Upper lobe of left lung (tissue), 6 donors: Measurements from ENCODE around the gene HEBP2. TPM values are rescaled to one million over a fixed set of nuclear protein-coding genes. Genes with fewer than 3 reads are reported as not detected.

Experiments used
- ATAC-seq, 2 donors: fragments of 200-7000 bp; cut with Tn5 transposase; one replicate each; pipeline ENCODE4 v1.9.1; 2022; ENCODE audit warnings: mild to moderate bottlenecking in 2 of 2, moderate library complexity in 2 of 2; ENCODE audit not compliant: low FRiP score in 2 of 2
- DNase-seq, 2 donors: peaks; one replicate each; pipeline ENCODE4 v3.0.0-alpha.2; 2019 to 2020
- H3K27ac ChIP-seq, 4 donors: fragments of 200-600 bp; sonication (generic); one replicate each; pipeline ENCODE4 v1.5.1; 2016 to 2019
- H3K27me3 ChIP-seq, 4 donors: fragments of 200-600 bp; sonication (generic); one replicate each; pipeline ENCODE4 v1.5.1; 2017 to 2019
- H3K36me3 ChIP-seq, 4 donors: fragments of 200-600 bp; sonication (generic); one replicate each; pipeline ENCODE4 v1.5.1; 2016 to 2019
- H3K4me1 ChIP-seq, 4 donors: fragments of 200-600 bp; sonication (generic); one replicate each; pipeline ENCODE4 v1.5.1; 2018 to 2019
- H3K4me3 ChIP-seq, 4 donors: fragments of 200-600 bp; sonication (generic); one replicate each; pipeline ENCODE4 v1.5.1; 2017 to 2019; ENCODE audit warnings: mild to moderate bottlenecking in 2 of 4, moderate library complexity in 1 of 4
- H3K9me3 ChIP-seq, 4 donors: fragments of 200-600 bp; sonication (generic); one replicate each; pipeline ENCODE4 v1.5.1; 2018 to 2019
- CTCF ChIP-seq, 6 experiments: fragments of 450-650 bp in 4 of 6; fragments of 200-600 bp in 2 of 6; sonication (generic) in 2 of 6; IDR thresholded peaks; one replicate each; pipeline ENCODE4 v1.5.1; 2016 to 2019; ENCODE audit warnings: antibody characterized with exemption in 6 of 6
- EP300 ChIP-seq, 4 donors: sonication (generic); formaldehyde crosslinking; IDR thresholded peaks; one replicate each; pipeline ENCODE4 v1.5.1; 2017; ENCODE audit warnings: antibody characterized with exemption in 4 of 4, control low read depth in 2 of 4
- POLR2A ChIP-seq, 4 donors: fragments of 450-650 bp; IDR thresholded peaks; one replicate each; pipeline ENCODE4 v1.5.1; 2016 to 2017; ENCODE audit warnings: antibody characterized with exemption in 4 of 4, mild to moderate bottlenecking in 2 of 4
- POLR2AphosphoS5 ChIP-seq, 2 donors: sonication (generic); formaldehyde crosslinking; IDR thresholded peaks; one replicate each; pipeline ENCODE4 v1.5.1; 2017; ENCODE audit warnings: antibody characterized with exemption in 2 of 2
- WGBS, 2 donors: methylation state at CpG; one replicate each; pipeline ENCODE4 v1.1.5; 2017 to 2018; 5-methylcytosine and 5-hydroxymethylcytosine counted together
- total RNA-seq, 6 donors: library from RNA; depleted of rRNA in 4 of 6; stranded (reverse); fragments of >200 nt in 4 of 6; gene quantifications; one replicate each; pipeline versions ENCODE4 v1.1.0 to v1.2.1, GENCODE V29; 2016 to 2021
- donor health status: DM: no; HTN: no; CAD: no; lungs with moderate emphysema.
- donor health status: DM: no; HTN: yes; CAD: no; lungs with severe emphysema.

HEBP2 gene
- total RNA-seq, 6 donors from 2014 or later: 11.5 to 68.0 (median 48.6) TPM

- no peaks in the 10 kb centered on the region for H3K36me3 ChIP-seq
- H3K4me1 ChIP-seq: no peaks in the 10 kb centered on the region
- ATAC-seq (no peak), DNase-seq (no peak)
- 42 to 55% methylated on average over 3 of the region's 3 CpGs for WGBS, 2 donors
- H3K4me3 ChIP-seq: no peak overlapping the region
- TF ChIP-seq POLR2AphosphoS5 (IDR thresholded peaks at IDR 0.05) (no peak), POLR2A (IDR thresholded peaks at IDR 0.05) (no peak), CTCF (IDR thresholded peaks at IDR 0.05) (no peak), EP300 (IDR thresholded peaks at IDR 0.05) (no peak)
- H3K9me3 ChIP-seq: no peaks in the 10 kb centered on the region
- no peaks in the 10 kb centered on the region for H3K27me3 ChIP-seq
- no peak overlapping the region for H3K27ac ChIP-seq
Observed at GRCh38 chr6:138371720-138372119, 32.3 kb upstream of the HEBP2 start.

GRCh38 chr6:138372711-138373463 lies 31.1 kb upstream of the HEBP2 start:
- H3K36me3 ChIP-seq: no peaks in the 10 kb centered on the region
- H3K27ac ChIP-seq: no peak overlapping the region
- H3K4me3 ChIP-seq: no peak overlapping the region
- H3K4me1 ChIP-seq: no peaks in the 10 kb centered on the region
- no peak for DNase-seq
- no peaks in the 10 kb centered on the region for H3K9me3 ChIP-seq
- no peak for TF ChIP-seq POLR2A (IDR thresholded peaks at IDR 0.05)
- TF ChIP-seq EP300 (IDR thresholded peaks at IDR 0.05): no peak
- no peak for TF ChIP-seq CTCF (IDR thresholded peaks at IDR 0.05)
- TF ChIP-seq POLR2AphosphoS5 (IDR thresholded peaks at IDR 0.05): no peak
- no peaks in the 10 kb centered on the region for H3K27me3 ChIP-seq
- no peak for ATAC-seq

- no peak overlapping the region for H3K27ac ChIP-seq
- H3K4me1 ChIP-seq: no peaks in the 10 kb centered on the region
- DNase-seq: no peak
- TF ChIP-seq POLR2AphosphoS5 (IDR thresholded peaks at IDR 0.05) (no peak), EP300 (IDR thresholded peaks at IDR 0.05) (no peak), POLR2A (IDR thresholded peaks at IDR 0.05) (no peak), CTCF (IDR thresholded peaks at IDR 0.05) (no peak)
- no peaks in the 10 kb centered on the region for H3K36me3 ChIP-seq
- no peaks in the 10 kb centered on the region for H3K27me3 ChIP-seq
- H3K9me3 ChIP-seq: no peaks in the 10 kb centered on the region
- no peak overlapping the region for H3K4me3 ChIP-seq
- no peak for ATAC-seq
Observed at GRCh38 chr6:138374230-138374629, 29.8 kb upstream of the HEBP2 start.

- H3K4me3 ChIP-seq: no peak overlapping the region
- 90 to 96% methylated on average over 2 of the region's 2 CpGs for WGBS, 2 donors
- no peak for TF ChIP-seq CTCF (IDR thresholded peaks at IDR 0.05)
- no peak for TF ChIP-seq POLR2A (IDR thresholded peaks at IDR 0.05)
- no peak for TF ChIP-seq POLR2AphosphoS5 (IDR thresholded peaks at IDR 0.05)
- TF ChIP-seq EP300 (IDR thresholded peaks at IDR 0.05): no peak
- ATAC-seq (no peak), DNase-seq (no peak)
- H3K9me3 ChIP-seq: no peaks in the 10 kb centered on the region
- H3K27ac ChIP-seq: no peak overlapping the region
- no peaks in the 10 kb centered on the region for H3K36me3 ChIP-seq
- H3K4me1 ChIP-seq: no peaks in the 10 kb centered on the region
- H3K27me3 ChIP-seq: no peaks in the 10 kb centered on the region
Observed at GRCh38 chr6:138374815-138375214, 29.2 kb upstream of the HEBP2 start.

GRCh38 chr6:138377042-138377441 lies 27.0 kb upstream of the HEBP2 start:
- ATAC-seq (no peak), DNase-seq (no peak)
- TF ChIP-seq POLR2A (IDR thresholded peaks at IDR 0.05) (no peak), POLR2AphosphoS5 (IDR thresholded peaks at IDR 0.05) (no peak), EP300 (IDR thresholded peaks at IDR 0.05) (no peak), CTCF (IDR thresholded peaks at IDR 0.05) (no peak)
- Histone ChIP-seq H3K27me3 (no peaks in the 10 kb centered on the region), H3K4me3 (no peak overlapping the region), H3K9me3 (no peaks in the 10 kb centered on the region), H3K27ac (no peak overlapping the region), H3K36me3 (no peaks in the 10 kb centered on the region), H3K4me1 (no peaks in the 10 kb centered on the region)
